ENCODE results near the gene HOXD3.

The HOXD3 gene

DNA sequence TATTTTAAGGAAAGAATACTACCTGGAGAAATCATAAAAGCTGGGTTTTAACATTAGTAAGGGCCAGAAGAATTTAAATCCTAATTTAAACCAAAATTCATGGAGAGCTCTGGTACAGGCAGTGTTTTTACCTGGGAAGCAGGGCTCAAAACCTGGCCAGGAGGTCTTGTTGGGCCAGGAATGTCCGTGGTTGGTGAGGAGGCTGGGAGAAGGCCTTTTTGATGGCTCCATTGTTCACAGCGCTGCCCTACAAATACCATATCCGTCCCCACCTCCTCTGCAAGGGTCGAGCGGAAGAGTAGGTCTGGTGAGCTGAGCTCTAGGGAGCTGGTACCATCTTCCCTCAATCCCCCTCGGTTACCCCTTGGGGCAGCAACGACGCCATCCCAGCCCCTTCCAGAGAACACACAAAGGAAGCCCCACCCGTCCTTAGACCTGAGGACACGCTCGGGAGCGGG lies 20.5 kb downstream of the HOXD3 start:
- no peak for DNase-seq (ENCODE audit: low read depth)

DNA sequence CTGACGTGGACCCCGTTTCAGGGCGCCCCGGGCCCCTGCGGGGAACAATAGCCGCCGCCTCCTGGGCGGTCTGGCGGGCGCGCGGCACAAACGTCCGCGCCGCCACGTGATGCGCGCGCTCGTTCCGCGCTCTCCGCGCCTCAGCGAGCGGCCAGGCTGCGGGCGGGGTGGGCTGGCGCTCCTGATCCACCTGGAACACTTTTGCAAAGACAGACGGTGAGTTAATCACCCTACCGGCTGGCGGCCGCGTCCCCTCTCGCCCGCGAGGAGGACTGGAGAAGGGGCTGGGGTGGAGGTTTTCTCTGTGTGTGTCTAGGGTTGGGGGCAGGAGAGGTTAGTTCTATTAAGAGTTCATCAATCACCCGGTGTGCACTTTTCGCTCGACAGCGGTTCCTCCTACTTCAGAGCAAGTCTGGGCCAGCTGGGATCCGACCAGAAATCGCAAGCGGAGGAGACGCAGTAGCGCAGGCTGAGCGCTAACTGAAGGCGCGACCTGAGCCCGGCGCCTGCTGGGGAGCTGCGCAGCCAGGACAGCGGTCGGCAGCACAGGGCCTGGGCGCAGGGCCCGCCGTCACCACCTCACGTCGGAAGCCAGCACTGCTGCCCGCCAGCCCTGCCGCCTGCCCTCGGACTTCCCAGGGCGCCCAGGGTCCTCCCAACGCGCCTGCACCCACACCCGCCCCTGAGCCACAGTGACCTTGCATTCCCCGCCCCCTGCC lies 21.1 kb downstream of the HOXD3 start:
- DNase-seq (ENCODE audit: low read depth) = no peak

DNA sequence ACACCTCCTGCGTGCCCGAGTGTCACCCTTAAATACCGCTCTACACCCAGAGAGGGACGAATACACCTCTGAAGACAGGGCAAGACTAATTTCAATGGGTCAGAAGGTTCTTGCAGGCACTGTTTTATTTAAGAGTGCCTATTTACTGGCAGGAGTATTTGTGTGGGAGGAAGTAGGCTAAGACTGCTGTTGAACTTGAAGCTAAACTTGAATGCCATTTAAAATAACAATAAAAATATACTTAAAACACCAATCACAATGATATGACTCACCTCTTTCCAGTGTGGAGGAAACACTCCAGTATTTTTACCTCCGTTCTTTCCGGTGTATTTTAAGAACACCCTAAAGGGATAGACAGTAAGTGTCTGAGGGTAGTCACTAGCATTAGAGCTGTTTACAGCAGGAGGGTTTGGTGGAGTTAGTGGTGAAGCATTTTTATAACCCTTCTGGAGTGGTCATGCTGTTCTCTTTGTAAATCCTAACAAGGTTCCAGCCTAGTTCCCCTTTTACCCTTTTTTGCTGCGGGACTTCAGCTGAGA lies 21.7 kb downstream of the HOXD3 start:
- no peak for DNase-seq (ENCODE audit: low read depth)

DNA sequence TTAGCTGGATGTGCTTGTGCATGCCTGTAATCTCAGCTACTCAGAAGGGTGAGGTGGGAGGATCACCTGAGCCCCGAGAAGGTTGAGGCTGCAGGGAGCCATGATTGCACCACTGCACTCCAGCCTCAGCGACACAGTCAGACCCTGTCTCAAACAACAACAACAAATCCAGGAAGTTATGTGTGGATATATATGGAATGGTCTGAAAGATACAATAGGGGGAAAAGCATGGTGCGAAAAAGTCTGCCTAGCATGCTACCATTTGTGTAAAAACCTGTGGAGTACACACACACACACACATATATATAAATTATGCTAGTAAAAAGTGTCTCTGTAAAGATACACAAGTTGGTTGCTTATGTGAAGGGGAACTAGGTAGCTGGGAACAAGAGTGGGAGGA lies 24.4 kb downstream of the HOXD3 start:
- no peak for DNase-seq (ENCODE audit: low read depth)

DNA sequence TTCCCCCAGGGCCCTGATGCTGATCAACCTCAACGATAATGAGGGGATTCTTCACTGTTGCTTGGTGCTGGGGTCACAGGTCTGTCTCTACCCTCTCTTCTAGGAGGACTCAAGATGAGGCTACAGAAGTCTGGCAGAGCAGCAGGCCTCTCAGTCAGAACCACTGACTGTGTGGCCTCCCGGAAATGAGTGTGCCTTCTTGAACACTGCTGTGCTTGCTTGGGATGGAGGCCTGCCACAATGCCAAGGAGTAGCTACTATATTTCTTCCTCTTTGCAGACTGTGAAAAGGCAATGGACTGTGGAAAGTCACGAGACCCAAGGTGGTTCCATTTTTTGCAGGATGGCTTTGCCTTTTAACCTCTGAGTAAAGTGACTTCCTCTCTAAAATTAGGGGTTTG lies 25.6 kb downstream of the HOXD3 start:
- DNase-seq (ENCODE audit: low read depth) = no peak

DNA sequence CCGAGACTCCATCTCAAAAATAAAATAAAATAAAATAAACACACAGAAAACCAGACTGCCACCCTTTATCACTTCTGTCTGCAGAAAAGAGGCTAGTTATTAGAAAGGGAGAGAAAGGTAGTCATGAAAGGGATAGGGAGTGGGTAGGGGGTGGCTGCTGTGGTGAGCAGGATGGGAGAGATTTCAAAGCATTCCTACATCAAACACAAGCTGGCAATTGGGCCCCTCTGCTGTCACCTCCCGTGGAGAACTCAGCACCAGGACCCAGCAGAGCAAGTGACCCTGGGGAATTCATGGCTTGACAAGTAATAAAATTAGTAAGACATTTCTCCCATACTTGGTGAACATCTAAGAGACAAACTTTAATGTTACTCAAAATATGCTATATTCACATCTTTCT lies 27.6 kb downstream of the HOXD3 start:
- DNase-seq (ENCODE audit: low read depth) = no peak

DNA sequence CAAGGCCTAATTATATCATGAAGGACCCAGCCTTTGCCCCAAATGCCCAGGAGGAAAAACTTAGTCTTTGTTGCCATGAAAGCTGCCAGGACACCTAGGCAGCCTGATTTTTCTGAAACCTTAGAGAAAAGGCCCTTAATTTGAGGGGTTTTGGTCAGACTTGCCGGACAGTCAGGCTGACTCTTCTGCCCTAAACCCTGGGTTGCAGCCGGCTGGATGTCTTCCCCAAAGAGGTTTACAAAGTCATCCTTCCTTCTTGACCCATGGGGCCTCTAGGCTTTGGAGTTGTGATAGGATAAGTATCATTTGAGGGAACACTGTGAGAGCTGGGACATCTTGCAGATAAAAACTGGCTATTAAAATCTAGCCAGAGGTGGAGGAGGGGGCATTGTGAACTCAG lies 28.9 kb downstream of the HOXD3 start:
- DNase-seq (ENCODE audit: low read depth) = no peak

DNA sequence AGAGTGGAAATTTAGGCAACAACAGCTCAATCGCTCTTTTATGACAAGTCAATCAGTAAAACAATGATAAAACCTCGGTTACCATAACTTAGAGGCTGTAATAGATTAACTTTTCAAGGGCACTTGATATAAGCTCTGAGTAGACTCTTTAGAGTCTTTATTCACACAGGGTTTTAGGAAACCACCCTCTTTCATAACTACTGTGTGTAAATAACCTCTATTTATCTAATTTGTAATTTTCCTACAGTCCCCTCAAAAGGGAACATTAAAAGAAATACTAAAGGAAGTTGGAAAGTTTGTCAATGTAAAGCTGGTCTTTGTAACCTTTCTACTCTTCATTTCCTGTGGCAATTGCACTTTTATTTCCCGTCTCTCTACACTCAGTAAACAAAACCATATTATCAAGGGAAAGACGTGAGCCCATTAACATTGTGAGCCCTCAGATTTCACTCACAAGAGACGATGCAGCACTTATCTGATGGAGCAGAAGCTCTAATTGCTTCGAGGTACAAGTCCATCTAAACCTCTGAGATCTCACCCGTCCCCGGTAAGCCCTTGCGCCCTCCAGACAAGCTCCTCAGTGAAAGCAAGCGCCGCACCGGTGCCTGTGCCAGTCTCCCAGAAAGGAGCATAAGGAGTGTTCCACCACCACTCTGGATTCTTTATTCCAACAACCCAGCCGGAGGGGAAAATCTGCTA lies 30.2 kb downstream of the HOXD3 start:
- no peak for DNase-seq (ENCODE audit: low read depth)

DNA sequence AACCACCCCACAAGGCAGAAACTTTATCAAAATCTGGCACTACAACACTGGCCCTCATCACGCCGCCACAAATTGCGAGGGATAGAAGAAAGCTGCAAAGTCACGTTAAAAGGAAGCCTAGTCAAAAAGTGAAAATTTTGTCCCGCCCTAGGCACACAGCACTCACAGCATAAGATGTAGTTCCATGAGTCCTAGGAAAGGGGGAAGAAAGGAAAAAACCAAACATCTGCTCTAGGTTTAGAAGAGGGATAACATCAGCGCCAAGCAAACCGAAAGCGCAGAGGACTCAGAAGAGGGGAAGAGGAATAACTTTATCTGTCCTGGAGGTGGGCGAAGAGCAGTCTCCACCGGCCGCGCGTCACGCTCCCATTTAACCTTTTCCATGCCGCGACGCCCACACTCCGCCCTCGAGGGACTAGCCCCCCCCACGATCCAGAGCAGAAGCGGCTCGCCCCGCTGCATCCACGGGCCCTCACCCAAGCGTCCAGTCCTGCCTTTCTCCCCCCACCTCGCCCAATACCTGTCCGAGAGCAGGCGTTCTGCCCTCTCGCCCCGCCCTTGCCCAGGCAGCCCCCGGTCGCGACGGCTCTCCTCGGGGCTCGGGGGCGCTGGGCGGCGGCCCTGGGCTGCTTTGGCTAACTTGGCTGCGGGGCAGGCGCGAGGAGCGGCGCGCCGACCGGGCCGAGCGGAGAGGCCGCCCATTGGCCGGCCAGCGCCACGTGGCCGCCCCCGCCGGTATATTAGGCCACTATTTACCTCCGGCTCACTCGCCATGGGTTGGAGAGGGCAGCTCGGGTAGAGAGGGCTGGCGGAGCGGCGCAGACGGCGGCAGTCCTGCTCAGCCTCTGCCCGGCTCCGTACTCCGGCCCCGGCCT lies 31.0 kb downstream of the HOXD3 start, which contains the start of gene HOXD1:
HOXD1 (plus strand) TSS at position 770 of the 875 bp plus-strand sequence. CDS start 134 bp downstream, outside the sequence.
- no peak for DNase-seq (ENCODE audit: low read depth)

DNA sequence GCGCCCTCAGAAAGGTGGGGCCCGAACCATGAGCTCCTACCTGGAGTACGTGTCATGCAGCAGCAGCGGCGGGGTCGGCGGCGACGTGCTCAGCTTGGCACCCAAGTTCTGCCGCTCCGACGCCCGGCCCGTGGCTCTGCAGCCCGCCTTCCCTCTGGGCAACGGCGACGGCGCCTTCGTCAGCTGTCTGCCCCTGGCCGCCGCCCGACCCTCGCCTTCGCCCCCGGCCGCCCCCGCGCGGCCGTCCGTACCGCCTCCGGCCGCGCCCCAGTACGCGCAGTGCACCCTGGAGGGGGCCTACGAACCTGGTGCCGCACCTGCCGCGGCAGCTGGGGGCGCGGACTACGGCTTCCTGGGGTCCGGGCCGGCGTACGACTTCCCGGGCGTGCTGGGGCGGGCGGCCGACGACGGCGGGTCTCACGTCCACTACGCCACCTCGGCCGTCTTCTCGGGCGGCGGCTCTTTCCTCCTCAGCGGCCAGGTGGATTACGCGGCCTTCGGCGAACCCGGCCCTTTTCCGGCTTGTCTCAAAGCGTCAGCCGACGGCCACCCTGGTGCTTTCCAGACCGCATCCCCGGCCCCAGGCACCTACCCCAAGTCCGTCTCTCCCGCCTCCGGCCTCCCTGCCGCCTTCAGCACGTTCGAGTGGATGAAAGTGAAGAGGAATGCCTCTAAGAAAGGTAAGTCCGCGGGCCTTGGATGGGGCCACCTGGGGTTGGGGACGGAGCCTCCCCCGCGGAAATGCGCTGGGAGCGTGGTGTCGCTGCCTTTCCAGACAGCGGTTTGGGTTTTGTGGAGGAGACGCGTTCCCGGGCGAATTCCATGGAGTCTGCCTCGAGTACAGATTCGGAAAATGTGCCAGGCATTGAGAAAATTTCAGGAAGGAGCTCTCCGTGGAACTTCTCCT lies 31.9 kb downstream of the HOXD3 start:
- DNase-seq (ENCODE audit: low read depth) = no peak

DNA sequence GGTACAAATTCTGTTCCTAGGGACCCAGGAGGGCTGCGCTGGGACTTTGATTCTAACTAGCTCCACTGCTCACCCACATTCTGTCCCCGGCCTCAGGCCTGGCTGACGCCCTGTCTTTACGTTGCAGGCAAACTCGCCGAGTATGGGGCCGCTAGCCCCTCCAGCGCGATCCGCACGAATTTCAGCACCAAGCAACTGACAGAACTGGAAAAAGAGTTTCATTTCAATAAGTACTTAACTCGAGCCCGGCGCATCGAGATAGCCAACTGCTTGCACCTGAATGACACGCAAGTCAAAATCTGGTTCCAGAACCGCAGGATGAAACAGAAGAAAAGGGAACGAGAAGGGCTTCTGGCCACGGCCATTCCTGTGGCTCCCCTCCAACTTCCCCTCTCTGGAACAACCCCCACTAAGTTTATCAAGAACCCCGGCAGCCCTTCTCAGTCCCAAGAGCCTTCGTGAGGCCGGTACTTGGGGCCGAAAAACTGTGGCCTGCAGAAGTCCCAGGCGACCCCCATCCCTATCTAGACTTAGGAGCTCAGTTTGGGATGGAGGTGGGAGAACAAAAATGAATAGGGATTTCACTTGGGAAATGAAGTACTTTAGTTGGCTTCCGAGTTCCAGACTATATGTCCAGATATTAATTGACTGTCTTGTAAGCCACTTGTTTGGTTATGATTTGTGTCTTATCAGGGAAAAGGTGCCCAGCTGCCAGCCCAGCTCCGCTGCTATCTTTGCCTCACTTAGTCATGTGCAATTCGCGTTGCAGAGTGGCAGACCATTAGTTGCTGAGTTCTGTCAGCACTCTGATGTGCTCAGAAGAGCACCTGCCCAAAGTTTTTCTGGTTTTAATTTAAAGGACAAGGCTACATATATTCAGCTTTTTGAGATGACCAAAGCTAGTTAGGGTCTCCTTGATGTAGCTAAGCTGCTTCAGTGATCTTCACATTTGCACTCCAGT lies 32.9 kb downstream of the HOXD3 start:
- no peak for DNase-seq (ENCODE audit: low read depth)

DNA sequence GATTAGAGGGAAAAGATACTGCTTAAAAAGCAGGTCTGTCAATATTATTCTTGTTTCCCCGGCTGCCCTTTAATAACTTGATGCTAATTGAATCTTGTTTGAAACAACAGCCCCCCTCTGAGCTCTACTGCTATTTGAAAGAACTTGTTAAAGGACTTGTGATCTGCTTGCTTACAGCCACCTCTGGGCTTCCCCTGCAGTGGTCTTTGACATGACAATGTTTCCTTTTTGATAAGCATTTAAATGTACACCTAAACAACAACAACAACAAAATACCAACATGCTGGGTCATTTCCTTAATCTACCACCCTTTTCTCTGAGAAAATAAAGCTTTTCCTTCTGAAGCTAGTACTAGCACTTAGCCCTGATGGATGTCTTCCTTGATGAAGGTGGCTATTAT lies 35.2 kb downstream of the HOXD3 start:
- DNase-seq (ENCODE audit: low read depth) = no peak

DNA sequence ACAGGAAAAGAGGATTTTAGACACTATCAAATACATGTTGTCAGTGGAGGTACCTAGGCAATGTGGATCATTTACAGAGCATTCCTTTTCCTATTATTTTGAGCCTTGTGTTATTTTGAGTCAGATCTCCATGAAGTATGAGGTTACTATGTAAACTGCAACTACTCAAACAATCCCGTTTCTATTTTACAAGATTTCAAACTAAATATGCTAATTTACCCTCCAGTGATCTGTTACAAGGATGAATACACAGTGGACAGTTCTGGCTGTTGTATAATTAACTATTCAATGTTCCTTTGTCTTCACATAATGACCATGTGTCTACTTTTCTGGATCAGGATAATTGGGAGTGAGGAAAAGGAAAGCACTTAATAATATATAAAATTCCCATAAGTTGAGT lies 35.9 kb downstream of the HOXD3 start:
- DNase-seq (ENCODE audit: low read depth) = no peak

DNA sequence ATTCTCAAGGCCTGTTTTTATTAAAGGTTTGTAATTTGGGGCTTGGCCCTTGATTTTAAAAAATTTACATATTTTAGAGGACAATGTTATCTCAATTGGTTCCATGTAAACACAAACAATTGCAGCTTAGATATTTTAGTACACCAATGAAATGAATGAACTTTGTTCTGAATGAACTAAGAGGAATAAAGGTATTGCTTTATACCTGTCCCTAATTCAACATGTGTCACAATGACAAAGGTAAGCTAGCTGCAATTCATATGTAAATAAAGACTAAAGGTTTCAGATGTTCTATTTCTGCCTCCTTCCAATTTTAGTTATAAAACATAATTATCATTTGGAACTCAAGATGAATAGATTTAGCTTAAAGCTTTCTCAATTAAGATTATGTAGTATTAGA lies 42.8 kb downstream of the HOXD3 start:
- no peak for DNase-seq (ENCODE audit: low read depth)

DNA sequence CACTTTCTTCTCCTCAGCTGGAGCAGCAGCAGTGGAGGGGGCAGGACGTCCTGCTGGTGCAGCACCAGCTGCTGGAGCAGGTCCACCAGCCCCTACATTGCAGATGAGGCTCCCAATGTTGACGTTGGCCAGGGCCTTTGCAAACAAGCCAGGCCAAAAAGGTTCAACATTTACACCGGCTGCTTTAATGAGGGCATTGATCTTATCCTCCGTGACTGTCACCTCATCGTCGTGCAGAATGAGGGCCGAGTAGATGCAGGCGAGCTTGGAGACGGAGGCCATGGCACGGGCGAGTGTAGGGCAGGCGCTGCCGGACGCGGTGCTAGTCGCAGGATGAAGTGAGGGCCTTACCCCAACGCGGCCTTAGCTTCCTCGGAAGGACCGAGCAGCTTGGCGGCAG lies 43.9 kb downstream of the HOXD3 start:
- DNase-seq (ENCODE audit: low read depth) = no peak

DNA sequence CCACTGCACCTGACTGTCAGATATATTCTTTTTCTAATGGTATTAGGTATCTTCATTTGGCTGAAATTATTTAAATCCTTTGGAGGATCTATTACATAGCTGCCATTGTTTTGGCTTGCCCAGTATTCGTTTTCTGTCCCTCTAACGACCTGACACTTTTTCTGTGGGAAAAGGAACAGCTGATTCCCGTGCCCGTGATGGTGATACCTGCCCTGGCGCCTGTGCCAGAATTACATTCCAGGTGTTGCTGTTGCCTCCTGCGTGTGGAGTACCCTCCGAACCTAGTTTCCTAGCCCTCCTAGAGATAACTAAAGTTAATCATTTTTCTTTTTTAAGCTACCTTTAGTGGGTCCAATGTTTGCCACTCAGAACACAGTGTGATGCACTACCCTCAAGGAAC lies 45.4 kb downstream of the HOXD3 start:
- no peak for DNase-seq (ENCODE audit: low read depth)

DNA sequence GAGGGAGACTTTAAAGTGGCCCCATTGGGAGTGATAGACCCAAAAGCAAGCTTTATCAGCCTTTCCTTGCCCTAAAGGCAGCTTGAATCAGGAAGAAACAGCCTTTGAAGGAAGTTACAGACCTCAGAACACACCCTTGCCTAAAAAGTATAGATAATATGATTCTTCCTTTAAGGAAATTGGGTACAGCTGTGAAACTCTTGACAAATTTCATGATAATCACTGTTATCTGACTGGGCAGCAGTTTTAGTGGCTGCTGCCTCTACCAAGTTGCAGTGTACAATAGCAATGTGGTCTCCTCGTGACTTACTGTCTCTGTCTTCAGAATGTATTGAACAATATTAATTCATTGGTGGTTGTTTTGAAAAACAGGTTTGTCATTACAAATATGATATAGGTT lies 48.0 kb downstream of the HOXD3 start:
- DNase-seq (ENCODE audit: low read depth) = no peak

DNA sequence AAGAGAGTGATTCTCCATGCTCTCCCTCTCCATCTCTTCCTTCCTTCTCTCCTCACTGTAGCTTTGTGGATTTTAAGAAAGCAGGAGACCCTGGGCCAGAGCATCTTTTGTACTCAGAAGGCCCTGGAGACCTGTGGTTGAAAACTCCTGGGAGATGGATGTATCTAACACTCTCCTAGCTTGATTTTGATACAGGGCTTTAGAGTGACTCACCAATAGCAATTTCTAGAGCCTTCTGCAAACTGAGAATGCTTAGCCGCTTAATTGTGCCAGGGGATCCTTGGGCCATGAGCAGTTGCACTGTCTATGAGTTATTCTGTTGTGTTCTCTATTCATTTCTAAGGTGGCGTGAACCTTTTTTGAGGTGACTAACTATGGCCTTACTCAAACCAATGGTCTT lies 49.0 kb downstream of the HOXD3 start:
- DNase-seq (ENCODE audit: low read depth) = no peak

DNA sequence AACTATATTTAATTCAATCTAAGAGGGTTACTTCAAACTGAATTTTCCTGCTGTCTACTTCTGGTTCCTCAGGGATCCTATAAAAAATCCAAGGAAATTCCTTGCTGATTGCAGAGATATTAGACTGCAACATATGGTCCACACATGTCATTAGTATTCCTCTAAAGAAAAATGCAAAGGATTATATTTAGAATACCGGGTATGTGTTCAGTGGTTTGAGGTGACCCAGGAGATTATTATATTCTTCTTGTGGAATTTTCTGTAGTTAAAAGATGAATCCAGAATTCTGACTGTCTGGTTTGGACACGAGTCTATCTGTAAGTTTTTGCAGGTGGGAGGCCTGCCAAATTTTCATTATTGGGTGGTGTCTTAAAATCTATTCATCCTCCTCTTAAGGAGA lies 49.6 kb downstream of the HOXD3 start:
- no peak for DNase-seq (ENCODE audit: low read depth)

DNA sequence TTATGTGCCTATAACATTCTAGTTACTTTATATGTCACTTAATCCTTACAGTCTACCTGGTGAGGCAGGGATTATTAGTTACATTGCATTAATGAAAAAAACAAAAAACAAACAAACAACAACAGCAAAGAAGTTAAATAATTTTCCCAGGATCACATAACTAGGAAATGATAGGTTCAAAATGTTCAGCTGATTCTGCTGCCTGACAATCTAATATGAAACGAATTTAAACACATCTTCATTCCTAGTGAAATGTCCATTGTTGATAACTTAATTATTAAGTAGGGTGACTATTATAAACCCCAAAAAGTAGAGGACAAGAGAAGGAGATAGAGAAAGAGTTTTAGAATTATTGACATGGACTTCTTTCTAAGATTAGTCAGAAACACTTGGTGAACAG lies 54.0 kb downstream of the HOXD3 start:
- DNase-seq (ENCODE audit: low read depth) = no peak

Measured in activated T-helper 1 cell treated with Interleukin-2 at 50 U/mL for 16 hours (primary cell).